Keratinocyte (primary cell): ENCODE results near the gene GOLGA6L10.

ENCODE experiments used
- EZH2 ChIP-seq: IDR thresholded peaks from one replicate; pipeline ENCODE4 v1.6.1; 2012; ENCODE audit warnings: inconsistent platforms, mild to moderate bottlenecking, low read length, moderate library complexity
- TF ChIP-seq, protein P1 (sequence below), 3 experiments: IDR thresholded peaks in 1 of 3; conservative IDR thresholded peaks in 1 of 3; optimal IDR thresholded peaks in 1 of 3; 2 replicates in 2 of 3; 3 replicates in 1 of 3; pipeline versions ENCODE3 to v1.5.1; 2011; ENCODE audit warnings: low read length in 3 of 3, mild to moderate bottlenecking in 3 of 3, moderate library complexity in 2 of 3, control low read depth in 1 of 3, inconsistent platforms in 1 of 3; ENCODE audit not compliant: insufficient read depth in 2 of 3; ENCODE audit errors: extremely low read depth in 1 of 3

DNA sequence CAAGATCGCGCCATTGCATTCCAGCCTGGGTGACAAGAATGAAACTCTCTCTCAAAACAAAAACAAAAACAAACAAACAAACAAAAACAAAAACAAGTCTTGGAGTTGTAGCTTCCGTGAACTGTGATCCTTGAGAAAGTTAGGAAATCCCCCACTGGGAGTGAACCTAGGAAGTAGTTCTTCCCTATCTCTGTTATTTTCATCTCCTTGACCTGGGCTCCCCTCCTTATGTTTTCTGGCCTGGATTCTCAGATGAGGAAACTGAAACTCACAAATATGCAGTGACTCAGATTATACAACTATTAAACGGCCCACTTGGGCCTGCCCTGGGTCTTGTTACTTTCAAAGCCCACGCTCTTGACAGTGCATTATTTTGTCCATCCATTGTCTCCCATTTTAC lies 57.0 kb downstream of the GOLGA6L10 start:
- TF ChIP-seq, protein P1, sequence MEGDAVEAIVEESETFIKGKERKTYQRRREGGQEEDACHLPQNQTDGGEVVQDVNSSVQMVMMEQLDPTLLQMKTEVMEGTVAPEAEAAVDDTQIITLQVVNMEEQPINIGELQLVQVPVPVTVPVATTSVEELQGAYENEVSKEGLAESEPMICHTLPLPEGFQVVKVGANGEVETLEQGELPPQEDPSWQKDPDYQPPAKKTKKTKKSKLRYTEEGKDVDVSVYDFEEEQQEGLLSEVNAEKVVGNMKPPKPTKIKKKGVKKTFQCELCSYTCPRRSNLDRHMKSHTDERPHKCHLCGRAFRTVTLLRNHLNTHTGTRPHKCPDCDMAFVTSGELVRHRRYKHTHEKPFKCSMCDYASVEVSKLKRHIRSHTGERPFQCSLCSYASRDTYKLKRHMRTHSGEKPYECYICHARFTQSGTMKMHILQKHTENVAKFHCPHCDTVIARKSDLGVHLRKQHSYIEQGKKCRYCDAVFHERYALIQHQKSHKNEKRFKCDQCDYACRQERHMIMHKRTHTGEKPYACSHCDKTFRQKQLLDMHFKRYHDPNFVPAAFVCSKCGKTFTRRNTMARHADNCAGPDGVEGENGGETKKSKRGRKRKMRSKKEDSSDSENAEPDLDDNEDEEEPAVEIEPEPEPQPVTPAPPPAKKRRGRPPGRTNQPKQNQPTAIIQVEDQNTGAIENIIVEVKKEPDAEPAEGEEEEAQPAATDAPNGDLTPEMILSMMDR (optimal IDR thresholded peaks at IDR 0.05 in 1 of 3, IDR thresholded peaks at IDR 0.05 in 1 of 3, conservative IDR thresholded peaks at IDR 0.05 in 1 of 3; ENCODE audit: extremely low read depth in 1 of 3, insufficient read depth in 2 of 3, low read length in 3 of 3), result no peak
- no peak for TF ChIP-seq EZH2
